Measurements from ENCODE around the gene KRT7.

GRCh38 chr12:52294803-52295202 lies 61.8 kb downstream of the KRT7 start:
- TF ChIP-seq CTCF (IDR thresholded peaks at IDR 0.05; ENCODE audit: low read length) (no peak), EZH2 (optimal IDR thresholded peaks at IDR 0.05; ENCODE audit: low read depth, low read length) (no peak)
